ENCODE measurements around the gene EIF2AK3. TPM values are rescaled to one million over a fixed set of nuclear protein-coding genes. Genes with fewer than 3 reads are reported as not detected.
A peak's percentile ranks its signal among the peaks of the same experiment; 100 is the strongest.
"Not testable (repeated sequence)": the region's sequence is repeated elsewhere in the genome, so short reads cannot be mapped to it uniquely, and the experiment has no call there.

EIF2AK3 gene
- total RNA-seq, 1 donor from 2014 or later: 29.6 TPM

DNA sequence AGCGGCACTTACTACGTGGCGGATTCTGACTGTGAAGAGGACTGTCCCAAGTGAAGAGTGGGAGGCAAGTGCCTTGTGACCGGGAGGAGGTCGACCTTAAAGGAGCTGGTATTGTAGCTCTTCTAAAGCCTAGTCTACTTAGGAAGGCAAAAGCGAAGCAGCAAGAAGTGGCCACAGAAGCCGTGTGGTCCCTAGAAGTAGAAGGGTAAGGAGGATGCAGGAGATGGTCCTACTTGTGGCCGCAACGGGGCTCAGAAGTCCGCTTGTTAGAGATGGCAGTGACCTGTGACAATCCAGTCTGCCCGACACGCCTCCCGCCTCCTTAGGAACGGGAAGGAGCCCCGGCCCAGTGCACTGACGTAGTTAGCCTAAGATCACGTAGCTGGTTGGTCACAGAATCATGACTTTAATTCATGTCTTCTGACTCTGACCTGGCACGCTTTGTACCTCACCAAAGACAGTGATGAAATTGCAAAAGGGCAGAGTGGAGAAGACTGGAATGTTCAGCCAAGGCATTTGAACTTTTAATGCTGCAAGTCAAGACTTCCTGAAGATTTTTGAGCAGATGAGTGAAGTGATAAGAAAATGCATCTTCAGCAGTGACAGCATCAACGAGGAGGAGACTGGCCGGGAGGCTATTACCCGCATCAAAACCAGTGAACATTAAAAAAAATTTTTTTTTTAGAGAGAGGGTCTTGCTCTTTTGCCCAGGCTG, 749 bp upstream of the EIF2AK3 start:
- H3K4me1 Mint-ChIP-seq (ENCODE audit: low read depth): peaks cover 5% of the 10 kb centered on the region
- intact Hi-C loops (cut with micrococcal nuclease): loop anchor here (1.0 to 10.0 kb wide), 6 partner anchors 10 to 573 kb away; partner anchors contain the start of genes KRCC1 and RPIA
- no peak overlapping the region for H3K4me3 Mint-ChIP-seq
- H3K27ac Mint-ChIP-seq: no peak overlapping the region
- H3K36me3 Mint-ChIP-seq (ENCODE audit: low read depth): no peaks in the 10 kb centered on the region
- peak; percentile 82 for DNase-seq (ENCODE audit: low spot score)
- H3K27me3 Mint-ChIP-seq (ENCODE audit: insufficient read depth): no peaks in the 10 kb centered on the region
- H3K9me3 Mint-ChIP-seq: no peaks in the 10 kb centered on the region

DNA sequence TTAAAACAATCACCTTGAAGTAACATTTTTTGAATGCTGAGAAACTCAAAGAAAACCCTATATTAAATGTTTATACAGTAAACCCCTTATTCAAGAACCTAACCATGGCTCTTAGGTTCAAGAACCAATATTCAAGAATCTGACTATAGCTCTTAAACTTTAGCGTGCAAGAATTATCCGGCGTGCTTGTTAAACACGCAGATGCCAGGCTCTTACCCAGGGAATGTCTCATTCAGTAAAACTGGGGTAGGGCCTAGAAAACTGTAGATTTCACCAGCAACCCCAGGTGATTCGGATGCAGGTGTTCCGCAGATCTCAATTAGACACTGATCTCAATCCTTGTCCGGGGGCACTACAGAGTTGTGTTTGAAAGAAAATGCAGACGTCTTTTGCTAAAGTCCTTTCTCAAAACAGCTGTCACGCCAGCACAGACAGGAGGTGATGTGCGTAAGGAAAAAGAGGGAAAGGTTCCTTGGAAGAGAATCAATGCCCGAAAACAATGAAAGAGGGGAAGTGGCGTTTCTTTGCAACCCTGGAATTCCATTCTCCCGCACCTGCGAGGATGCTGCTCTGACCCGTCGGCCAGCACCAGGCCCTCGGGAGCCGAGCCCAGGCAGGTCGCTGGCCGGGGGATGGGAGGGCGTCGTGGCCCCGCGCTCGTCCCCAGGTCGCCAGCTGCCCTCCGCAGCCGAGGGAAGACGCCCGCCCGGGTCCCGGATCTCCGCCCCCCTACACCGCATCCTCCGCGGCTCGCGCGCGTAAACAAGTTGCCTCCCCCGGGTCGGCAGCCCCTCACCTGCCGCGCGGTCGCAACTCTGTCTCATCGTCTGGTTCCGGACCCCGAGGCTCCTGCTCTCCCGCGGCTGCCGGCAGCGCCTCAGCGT, 851 bp downstream of the EIF2AK3 start:
- intact Hi-C loops (cut with micrococcal nuclease): loop anchor here (1.0 to 10.0 kb wide), 5 partner anchors 26 to 572 kb away; partner anchors contain the start of genes KRCC1 and RPIA
- Mint-ChIP-seq H3K4me1 (ENCODE audit: low read depth) (peaks cover 5% of the 10 kb centered on the region), H3K27ac (peak overlapping the region; percentile 88), H3K9me3 (no peaks in the 10 kb centered on the region), H3K4me3 (peak overlapping the region; percentile 94), H3K27me3 (ENCODE audit: insufficient read depth) (no peaks in the 10 kb centered on the region), H3K36me3 (ENCODE audit: low read depth) (peaks cover 1% of the 10 kb centered on the region)
- peak; percentile 53 for DNase-seq (ENCODE audit: low spot score)

DNA sequence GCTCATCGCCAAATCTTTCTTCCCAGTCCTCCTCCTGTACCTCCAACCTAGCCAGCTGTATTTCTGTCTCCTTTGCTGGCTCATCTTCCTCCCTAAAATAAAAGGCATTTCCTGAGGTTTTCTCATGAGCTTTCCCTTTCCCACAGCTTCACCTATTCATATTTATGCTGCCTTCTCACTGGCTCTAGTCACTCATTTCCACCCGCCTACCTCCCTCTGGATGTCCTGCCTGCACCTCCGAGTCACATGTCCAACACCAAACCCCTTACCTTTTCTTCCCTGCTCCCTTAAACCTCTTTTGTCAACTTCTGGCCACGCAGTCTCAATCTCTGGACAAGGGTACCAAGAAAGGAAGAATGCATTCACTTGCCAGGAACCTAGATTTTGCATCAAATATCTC, 2.8 kb downstream of the EIF2AK3 start:
- no peak for DNase-seq (ENCODE audit: low spot score)
- intact Hi-C loops (cut with micrococcal nuclease): loop anchor here (10.0 kb wide), 1 partner anchor 570 kb away; the partner anchor contains the start of gene KRCC1
- Mint-ChIP-seq H3K27me3 (ENCODE audit: insufficient read depth) (no peaks in the 10 kb centered on the region), H3K36me3 (ENCODE audit: low read depth) (peaks cover 6% of the 10 kb centered on the region), H3K4me3 (no peak overlapping the region), H3K9me3 (no peaks in the 10 kb centered on the region), H3K4me1 (ENCODE audit: low read depth) (peaks cover 11% of the 10 kb centered on the region), H3K27ac (no peak overlapping the region)

DNA sequence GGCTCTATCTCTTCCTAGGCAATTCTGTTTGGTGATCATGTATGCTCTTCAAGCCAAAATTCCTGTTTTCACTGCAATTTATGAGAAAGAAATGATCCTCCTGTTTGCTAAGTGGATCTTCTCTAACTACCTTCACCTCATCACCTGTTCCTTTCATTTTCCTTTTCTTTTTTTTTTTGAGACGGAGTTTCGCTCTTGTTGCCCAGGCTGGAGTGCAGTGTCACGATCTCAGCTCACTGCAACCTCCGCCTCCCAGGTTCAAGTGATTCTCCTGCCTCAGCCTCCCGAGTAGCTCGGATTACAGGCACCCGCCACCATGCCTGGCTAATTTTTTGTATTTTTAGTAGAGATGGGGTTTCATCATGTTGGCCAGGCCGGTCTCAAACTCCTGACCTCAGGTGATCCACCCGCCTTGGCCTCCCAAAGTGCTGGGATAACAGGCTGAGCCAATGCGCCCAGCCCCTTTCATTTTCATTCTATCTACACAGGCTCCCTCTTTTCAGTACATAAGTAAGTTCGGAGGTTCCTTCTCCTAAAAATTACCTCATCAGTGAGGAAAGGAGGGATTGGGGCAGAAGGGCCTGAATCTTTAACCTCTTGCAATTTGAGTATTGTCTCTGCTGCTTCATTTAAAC, 3.3 kb downstream of the EIF2AK3 start:
- H3K4me1 Mint-ChIP-seq (ENCODE audit: low read depth): peaks cover 11% of the 10 kb centered on the region
- not testable (repeated sequence) for H3K9me3 Mint-ChIP-seq; H3K27ac Mint-ChIP-seq; H3K36me3 Mint-ChIP-seq (ENCODE audit: low read depth); H3K27me3 Mint-ChIP-seq (ENCODE audit: insufficient read depth); H3K4me3 Mint-ChIP-seq; DNase-seq (ENCODE audit: low spot score)
- intact Hi-C loops (cut with micrococcal nuclease): loop anchor here (10.0 kb wide), 1 partner anchor 569 kb away; the partner anchor contains the start of gene KRCC1

DNA sequence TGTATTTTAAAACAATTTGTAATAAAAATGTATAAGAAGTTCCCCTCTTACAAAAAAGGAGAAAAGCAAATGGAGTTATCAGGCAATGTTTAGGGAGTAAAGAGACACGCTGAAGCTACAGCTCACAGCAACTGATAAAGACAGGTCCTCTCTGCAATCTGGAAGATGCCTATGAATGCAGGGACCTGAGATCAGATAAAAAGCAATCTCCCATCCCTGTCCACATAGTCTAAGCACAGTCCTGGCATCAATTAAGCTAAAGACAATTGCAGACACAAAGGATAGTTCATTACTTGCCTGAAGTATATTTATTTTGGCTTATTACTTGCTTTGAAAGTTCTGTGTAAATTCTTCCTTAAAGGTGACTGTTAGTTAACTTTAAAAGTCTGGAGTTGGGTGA, 5.0 kb downstream of the EIF2AK3 start:
- no peaks in the 10 kb centered on the region for H3K27me3 Mint-ChIP-seq (ENCODE audit: insufficient read depth)
- no peak for DNase-seq (ENCODE audit: low spot score)
- intact Hi-C loops (cut with micrococcal nuclease): loop anchor here (10.0 kb wide), 1 partner anchor 568 kb away; the partner anchor contains the start of gene KRCC1
- H3K9me3 Mint-ChIP-seq: no peaks in the 10 kb centered on the region
- peaks cover 6% of the 10 kb centered on the region for H3K36me3 Mint-ChIP-seq (ENCODE audit: low read depth)
- no peak overlapping the region for H3K4me3 Mint-ChIP-seq
- no peak overlapping the region for H3K27ac Mint-ChIP-seq
- H3K4me1 Mint-ChIP-seq (ENCODE audit: low read depth): peaks cover 22% of the 10 kb centered on the region

DNA sequence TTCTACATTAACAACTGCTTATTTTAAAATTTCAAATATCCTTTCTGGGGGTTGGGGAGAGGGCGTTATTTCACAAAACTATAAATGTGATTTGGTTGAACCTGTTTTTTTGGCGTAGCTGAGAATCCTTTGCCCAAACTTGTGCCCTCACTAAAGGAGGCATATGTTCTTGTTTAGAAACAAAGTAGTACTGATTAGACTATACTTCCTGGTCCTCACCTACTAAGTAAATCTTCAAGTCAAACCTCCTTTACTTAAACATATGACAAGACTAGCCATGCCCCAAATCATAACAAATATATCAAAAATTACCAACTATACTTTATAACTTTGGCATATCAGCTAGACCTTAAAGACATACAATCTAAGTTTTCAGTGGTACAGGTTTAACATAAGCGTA, 5.8 kb downstream of the EIF2AK3 start:
- DNase-seq (ENCODE audit: low spot score): no peak
- Mint-ChIP-seq H3K9me3 (no peaks in the 10 kb centered on the region), H3K4me3 (no peak overlapping the region), H3K27ac (no peak overlapping the region), H3K4me1 (ENCODE audit: low read depth) (peaks cover 22% of the 10 kb centered on the region), H3K27me3 (ENCODE audit: insufficient read depth) (no peaks in the 10 kb centered on the region), H3K36me3 (ENCODE audit: low read depth) (peaks cover 9% of the 10 kb centered on the region)
- intact Hi-C loops (cut with micrococcal nuclease): loop anchor here (10.0 kb wide), 1 partner anchor 567 kb away; the partner anchor contains the start of gene KRCC1

DNA sequence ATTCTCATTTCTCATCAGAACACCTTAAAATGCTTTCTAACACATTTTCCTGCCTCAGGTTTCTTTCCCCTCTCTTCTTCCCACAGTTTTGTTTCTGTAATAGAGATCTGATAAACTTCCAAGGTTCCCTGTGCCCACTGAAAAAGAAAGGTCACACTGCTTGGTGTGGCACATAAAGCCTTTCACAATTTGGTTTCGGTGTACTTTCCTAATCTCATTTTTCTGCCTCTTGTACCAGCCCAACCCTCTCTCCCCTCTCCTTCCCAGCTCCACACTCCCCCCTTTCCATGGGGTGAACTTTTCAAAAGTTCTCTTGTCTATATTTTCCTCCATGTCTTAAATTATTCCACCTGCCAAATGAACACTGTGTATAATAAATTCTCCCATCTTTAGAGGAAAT, 7.2 kb downstream of the EIF2AK3 start:
- peak overlapping the region; percentile 35 for H3K27ac Mint-ChIP-seq
- DNase-seq (ENCODE audit: low spot score): no peak
- intact Hi-C loops (cut with micrococcal nuclease): loop anchor here (10.0 kb wide), 1 partner anchor 565 kb away; the partner anchor contains the start of gene KRCC1
- peaks cover 9% of the 10 kb centered on the region for H3K36me3 Mint-ChIP-seq (ENCODE audit: low read depth)
- H3K4me1 Mint-ChIP-seq (ENCODE audit: low read depth): peaks cover 22% of the 10 kb centered on the region
- no peaks in the 10 kb centered on the region for H3K9me3 Mint-ChIP-seq
- no peak overlapping the region for H3K4me3 Mint-ChIP-seq
- no peaks in the 10 kb centered on the region for H3K27me3 Mint-ChIP-seq (ENCODE audit: insufficient read depth)

DNA sequence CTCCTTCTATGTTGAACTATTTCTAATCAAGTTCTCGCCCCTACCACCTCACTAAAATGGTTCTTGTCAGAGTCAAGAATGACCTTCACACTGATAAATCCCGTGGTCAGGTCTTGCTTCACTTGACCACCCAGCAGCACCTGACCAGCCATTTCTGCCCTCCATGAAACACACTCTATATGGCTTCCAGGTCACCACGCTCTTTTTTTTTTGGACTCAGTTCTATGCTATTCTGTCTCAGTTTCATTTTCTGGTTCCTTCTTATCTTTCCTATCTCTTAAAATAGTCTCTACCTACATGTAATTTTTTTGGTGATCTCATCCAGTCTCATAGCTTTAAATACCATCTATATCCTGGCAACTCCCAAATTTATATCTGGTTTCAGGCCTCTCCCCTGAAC, 11.4 kb downstream of the EIF2AK3 start:
- no peaks in the 10 kb centered on the region for H3K27me3 Mint-ChIP-seq (ENCODE audit: insufficient read depth)
- no peak overlapping the region for H3K4me3 Mint-ChIP-seq
- intact Hi-C loops (cut with micrococcal nuclease): loop anchor here (1.0 kb wide), 1 partner anchor 16 kb away; no protein-coding TSS in a partner anchor
- H3K9me3 Mint-ChIP-seq: no peaks in the 10 kb centered on the region
- no peak overlapping the region for H3K27ac Mint-ChIP-seq
- no peak for DNase-seq (ENCODE audit: low spot score)
- peaks cover 8% of the 10 kb centered on the region for H3K36me3 Mint-ChIP-seq (ENCODE audit: low read depth)
- H3K4me1 Mint-ChIP-seq (ENCODE audit: low read depth): peaks cover 21% of the 10 kb centered on the region

DNA sequence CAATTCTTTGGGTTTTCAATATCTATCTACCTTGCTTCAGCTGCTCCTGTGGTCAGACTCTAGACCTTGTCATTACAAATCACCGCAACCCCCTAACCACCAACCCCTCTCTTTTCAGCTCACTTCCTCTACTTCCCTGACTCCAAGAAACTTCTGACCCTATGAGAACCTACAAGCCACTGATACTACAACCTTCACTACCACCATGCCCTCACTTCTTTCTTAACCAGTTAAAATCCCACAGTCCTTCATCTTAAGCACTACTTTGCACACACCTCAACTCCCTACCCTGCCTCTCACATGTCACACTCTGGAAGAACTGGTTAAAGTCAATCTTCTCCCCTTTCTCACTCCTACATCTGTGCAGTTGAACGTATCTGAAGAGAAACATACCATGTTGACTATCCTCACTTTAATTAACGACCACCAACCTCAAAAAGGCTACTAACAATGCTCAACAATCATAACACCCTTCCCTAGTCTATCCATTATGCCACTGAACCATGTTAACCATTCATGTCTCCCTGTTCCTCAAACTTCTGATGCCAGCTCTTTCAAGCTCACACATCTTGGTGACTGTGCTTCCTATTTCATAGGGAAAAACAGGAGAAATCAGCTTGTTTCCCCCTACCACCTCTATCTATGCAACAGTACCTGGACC, 12.6 kb downstream of the EIF2AK3 start:
- intact Hi-C loops (cut with micrococcal nuclease): no loop called here
- DNase-seq (ENCODE audit: low spot score): no peak
- no peaks in the 10 kb centered on the region for H3K27me3 Mint-ChIP-seq (ENCODE audit: insufficient read depth)
- H3K4me3 Mint-ChIP-seq: no peak overlapping the region
- peaks cover 3% of the 10 kb centered on the region for H3K36me3 Mint-ChIP-seq (ENCODE audit: low read depth)
- no peaks in the 10 kb centered on the region for H3K9me3 Mint-ChIP-seq
- peaks cover 10% of the 10 kb centered on the region for H3K4me1 Mint-ChIP-seq (ENCODE audit: low read depth)
- H3K27ac Mint-ChIP-seq: no peak overlapping the region

DNA sequence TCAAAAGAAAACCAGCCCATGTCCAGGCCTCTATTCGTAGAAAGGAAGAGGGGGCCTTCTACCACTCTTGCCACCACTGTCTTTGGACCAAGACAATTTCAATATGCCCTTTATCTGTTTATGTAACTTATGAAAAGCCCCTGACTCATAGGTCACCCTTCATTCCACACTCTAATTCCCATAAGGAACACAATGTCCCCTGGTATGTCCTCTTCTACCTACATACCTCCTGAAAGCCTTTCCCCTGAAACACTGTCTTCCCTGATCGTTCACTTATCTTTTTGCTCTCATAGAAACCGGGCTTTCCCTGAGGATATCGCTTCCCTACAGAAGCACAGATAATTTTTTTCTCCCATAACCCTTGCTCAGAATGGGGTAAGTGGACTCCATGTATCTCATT, 13.3 kb downstream of the EIF2AK3 start:
- peaks cover 10% of the 10 kb centered on the region for H3K4me1 Mint-ChIP-seq (ENCODE audit: low read depth)
- intact Hi-C loops (cut with micrococcal nuclease): no loop called here
- H3K27me3 Mint-ChIP-seq (ENCODE audit: insufficient read depth): no peaks in the 10 kb centered on the region
- H3K36me3 Mint-ChIP-seq (ENCODE audit: low read depth): peaks cover 3% of the 10 kb centered on the region
- H3K27ac Mint-ChIP-seq: no peak overlapping the region
- no peak for DNase-seq (ENCODE audit: low spot score)
- H3K9me3 Mint-ChIP-seq: no peaks in the 10 kb centered on the region
- no peak overlapping the region for H3K4me3 Mint-ChIP-seq

DNA sequence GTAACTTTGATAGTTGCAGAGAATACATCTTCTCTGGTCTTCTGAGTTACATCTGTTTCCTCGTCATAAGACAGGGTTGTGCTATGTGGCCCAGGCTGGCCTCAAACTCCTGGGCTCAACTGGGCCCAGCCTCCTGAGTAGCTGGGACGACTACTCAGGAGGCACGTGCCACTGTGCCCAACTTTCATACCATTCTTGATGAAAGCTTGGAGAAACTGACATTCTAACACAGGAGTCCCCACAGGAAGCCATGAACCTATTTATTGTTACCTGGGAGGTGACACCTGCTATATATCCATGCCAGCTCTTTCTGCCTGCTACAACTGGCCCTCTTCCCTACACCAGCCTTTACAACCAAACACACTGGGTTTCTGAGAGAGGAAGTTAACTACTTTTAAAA, 19.1 kb downstream of the EIF2AK3 start:
- DNase-seq (ENCODE audit: low spot score): no peak
- peaks cover 4% of the 10 kb centered on the region for H3K36me3 Mint-ChIP-seq (ENCODE audit: low read depth)
- no peaks in the 10 kb centered on the region for H3K27me3 Mint-ChIP-seq (ENCODE audit: insufficient read depth)
- no peaks in the 10 kb centered on the region for H3K9me3 Mint-ChIP-seq
- intact Hi-C loops (cut with micrococcal nuclease): no loop called here
- no peak overlapping the region for H3K27ac Mint-ChIP-seq
- no peak overlapping the region for H3K4me3 Mint-ChIP-seq
- H3K4me1 Mint-ChIP-seq (ENCODE audit: low read depth): peaks cover 10% of the 10 kb centered on the region

DNA sequence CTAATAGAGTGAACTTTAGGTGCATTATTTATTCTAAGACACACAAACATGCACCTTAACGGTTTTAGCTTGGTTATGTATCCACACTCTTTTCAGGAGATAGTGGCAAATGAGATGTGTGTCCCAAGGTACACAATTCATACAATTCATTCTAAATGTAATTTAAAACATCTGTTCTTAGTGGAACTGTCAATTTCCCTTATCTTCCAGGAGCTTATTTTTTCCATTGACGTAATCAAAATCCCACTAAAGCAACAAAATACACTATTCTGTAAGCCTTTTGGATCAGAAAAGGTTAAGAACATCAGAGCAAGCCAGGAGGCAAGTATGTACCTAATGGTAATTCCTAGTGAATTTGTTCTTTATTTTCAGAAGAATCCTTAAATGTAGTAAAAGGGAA, 19.8 kb downstream of the EIF2AK3 start:
- H3K4me3 Mint-ChIP-seq: no peak overlapping the region
- H3K9me3 Mint-ChIP-seq: no peaks in the 10 kb centered on the region
- no peak for DNase-seq (ENCODE audit: low spot score)
- H3K36me3 Mint-ChIP-seq (ENCODE audit: low read depth): peaks cover 4% of the 10 kb centered on the region
- peaks cover 10% of the 10 kb centered on the region for H3K4me1 Mint-ChIP-seq (ENCODE audit: low read depth)
- H3K27ac Mint-ChIP-seq: no peak overlapping the region
- intact Hi-C loops (cut with micrococcal nuclease): no loop called here
- no peaks in the 10 kb centered on the region for H3K27me3 Mint-ChIP-seq (ENCODE audit: insufficient read depth)
